Renal cortex interstitium (tissue), 11 donors: Measurements from ENCODE around the gene ATP6V0C. TPM values are rescaled to one million over a fixed set of nuclear protein-coding genes. Genes with fewer than 3 reads are reported as not detected.

Experiments used
- DNase-seq, 11 donors: peaks; one replicate each; pipeline ENCODE4 v3.0.0-alpha.2; 2013; ENCODE audit warnings: low read depth in 9 of 11, low spot score in 4 of 11; ENCODE audit errors: extremely low read depth in 1 of 11
- polyA plus RNA-seq, 3 donors: library from polyadenylated mRNA; unstranded; fragments of 120-200 nt; gene quantifications; one replicate each; pipeline ENCODE4 v1.2.1, GENCODE V29; 2013; ENCODE audit not compliant: insufficient read length in 3 of 3

The ATP6V0C gene
- polyA plus RNA-seq, 3 donors = 158 to 278 (median 243) TPM

- no peak for DNase-seq
These were observed 2.9 kb downstream of the ATP6V0C start for GRCh38 chr16:2516391-2517240.

- DNase-seq = no peak
These were observed 4.3 kb downstream of the ATP6V0C start for GRCh38 chr16:2517954-2518605.

GRCh38 chr16:2518823-2519710 is 5.3 kb downstream of the ATP6V0C start:
- no peak for DNase-seq

- DNase-seq = no peak
These were observed 5.9 kb downstream of the ATP6V0C start for GRCh38 chr16:2519711-2520080.

- peak in 8 of 11 donors; percentile 68 to 87 (median 84) for DNase-seq
These were observed 6.5 kb downstream of the ATP6V0C start, which contains the start of gene AMDHD2 for GRCh38 chr16:2520097-2520783. Gene AMDHD2, plus strand, starts transcription at chr16:2520371. Its CDS starts 88 bp downstream, at chr16:2520459.

GRCh38 chr16:2520784-2521531 is 7.2 kb downstream of the ATP6V0C start:
- no peak for DNase-seq

- no peak for DNase-seq
These were observed 10.1 kb downstream of the ATP6V0C start for GRCh38 chr16:2523801-2524231.

- DNase-seq = no peak
These were observed 10.7 kb downstream of the ATP6V0C start for GRCh38 chr16:2524339-2524938.

- no peak for DNase-seq
These were observed 12.4 kb downstream of the ATP6V0C start for GRCh38 chr16:2526135-2526534.

- no peak for DNase-seq
These were observed 13.5 kb downstream of the ATP6V0C start for GRCh38 chr16:2527071-2527783.

GRCh38 chr16:2527784-2528100 is 14.0 kb downstream of the ATP6V0C start:
- DNase-seq = no peak

GRCh38 chr16:2528161-2529060 is 14.7 kb downstream of the ATP6V0C start:
- no peak for DNase-seq

GRCh38 chr16:2529061-2529931 is 15.5 kb downstream of the ATP6V0C start:
- DNase-seq = no peak

- DNase-seq = no peak
These were observed 16.3 kb downstream of the ATP6V0C start for GRCh38 chr16:2529961-2530628.
